Measurements from ENCODE around the gene KIRREL3.

DNA sequence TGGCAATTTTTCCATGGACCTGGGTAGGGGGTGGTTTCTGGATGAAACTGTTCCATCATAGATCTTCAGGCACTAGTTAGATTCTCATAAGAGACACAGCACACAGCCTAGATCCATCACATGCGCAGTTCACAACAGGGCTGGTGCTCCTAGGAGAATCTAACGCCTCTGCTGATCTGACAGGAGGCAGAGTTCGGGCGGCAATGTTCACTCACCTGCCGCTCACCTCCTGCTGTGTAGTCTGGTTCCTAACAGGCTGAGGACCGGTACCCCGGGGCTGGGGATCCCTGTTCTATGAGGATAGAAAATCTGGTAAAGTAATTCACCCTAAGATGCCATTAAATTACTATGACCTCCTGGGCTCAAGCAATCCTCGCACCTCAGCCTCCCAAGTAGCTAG lies 318.0 kb downstream of the KIRREL3 start:
- no peak for TF ChIP-seq POLR2A (IDR thresholded peaks at IDR 0.05)
- TF ChIP-seq, protein P1, sequence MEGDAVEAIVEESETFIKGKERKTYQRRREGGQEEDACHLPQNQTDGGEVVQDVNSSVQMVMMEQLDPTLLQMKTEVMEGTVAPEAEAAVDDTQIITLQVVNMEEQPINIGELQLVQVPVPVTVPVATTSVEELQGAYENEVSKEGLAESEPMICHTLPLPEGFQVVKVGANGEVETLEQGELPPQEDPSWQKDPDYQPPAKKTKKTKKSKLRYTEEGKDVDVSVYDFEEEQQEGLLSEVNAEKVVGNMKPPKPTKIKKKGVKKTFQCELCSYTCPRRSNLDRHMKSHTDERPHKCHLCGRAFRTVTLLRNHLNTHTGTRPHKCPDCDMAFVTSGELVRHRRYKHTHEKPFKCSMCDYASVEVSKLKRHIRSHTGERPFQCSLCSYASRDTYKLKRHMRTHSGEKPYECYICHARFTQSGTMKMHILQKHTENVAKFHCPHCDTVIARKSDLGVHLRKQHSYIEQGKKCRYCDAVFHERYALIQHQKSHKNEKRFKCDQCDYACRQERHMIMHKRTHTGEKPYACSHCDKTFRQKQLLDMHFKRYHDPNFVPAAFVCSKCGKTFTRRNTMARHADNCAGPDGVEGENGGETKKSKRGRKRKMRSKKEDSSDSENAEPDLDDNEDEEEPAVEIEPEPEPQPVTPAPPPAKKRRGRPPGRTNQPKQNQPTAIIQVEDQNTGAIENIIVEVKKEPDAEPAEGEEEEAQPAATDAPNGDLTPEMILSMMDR (IDR thresholded peaks at IDR 0.05), result no peak

Measured in esophagus squamous epithelium (tissue), 4 donors.